ENCODE measurements around the gene MYOF.
"Not testable (repeated sequence)": the region's sequence is repeated elsewhere in the genome, so short reads cannot be mapped to it uniquely, and the experiment has no call there.

The MYOF gene

DNA sequence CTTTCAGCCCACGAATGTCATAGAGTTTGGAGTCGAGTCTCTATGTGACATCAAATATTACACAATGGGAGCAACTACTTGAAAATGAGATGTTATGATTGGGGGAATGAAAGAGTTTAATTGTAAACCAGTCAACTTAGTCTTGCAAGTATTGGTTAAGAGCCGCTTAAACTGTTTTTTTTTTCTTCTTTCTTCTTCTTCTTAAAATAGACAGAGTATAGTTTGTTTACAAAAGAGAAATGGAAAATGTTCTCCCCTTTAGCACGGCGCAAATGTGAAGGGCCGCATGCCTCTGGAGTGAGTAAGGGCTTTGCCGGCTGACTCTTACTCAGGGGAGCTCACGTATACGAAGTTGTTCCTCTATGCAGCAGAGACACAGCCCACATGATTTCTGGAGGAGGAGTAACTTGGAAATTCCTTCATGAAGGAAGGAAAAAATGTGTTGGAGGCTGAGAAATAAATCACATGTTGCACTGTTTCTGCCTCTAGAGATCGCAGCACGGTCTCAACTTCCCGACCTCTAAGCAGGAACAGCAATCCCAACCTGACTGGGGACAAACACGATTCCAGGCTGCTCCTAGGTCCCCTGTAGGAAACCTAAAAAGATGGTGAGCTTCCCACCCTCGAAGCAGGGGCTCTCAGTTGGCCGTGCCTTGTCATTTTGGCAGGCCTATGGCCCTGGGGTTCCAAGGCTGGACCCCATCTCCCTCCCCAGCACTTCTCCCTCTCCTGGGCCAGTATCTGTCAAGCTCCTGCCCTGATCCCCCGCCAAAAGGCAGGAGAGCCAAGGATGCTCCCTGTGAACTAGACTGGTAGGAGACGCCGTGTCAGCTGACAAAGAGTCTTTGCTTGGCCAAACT is 44.8 kb downstream of the MYOF start:
- no peaks in the 10 kb centered on the region for H3K36me3 ChIP-seq (ENCODE audit: control insufficient read depth, low read depth, low read length)
- H3K27me3 ChIP-seq (ENCODE audit: control insufficient read depth, insufficient read depth, low read length), result no peaks in the 10 kb centered on the region
- no peaks in the 10 kb centered on the region for H3K9me3 ChIP-seq (ENCODE audit: control insufficient read depth, low read depth, low read length)
- peak overlapping the region; percentile 52 for H3K4me3 ChIP-seq (ENCODE audit: low read length)
- H3K4me1 ChIP-seq (ENCODE audit: control insufficient read depth, low read depth, low read length), result peaks cover 51% of the 10 kb centered on the region
- peak overlapping the region; percentile 52 for H3K9ac ChIP-seq (ENCODE audit: low read length)
- H3K27ac ChIP-seq (ENCODE audit: low read length), result peak overlapping the region; percentile 70

DNA sequence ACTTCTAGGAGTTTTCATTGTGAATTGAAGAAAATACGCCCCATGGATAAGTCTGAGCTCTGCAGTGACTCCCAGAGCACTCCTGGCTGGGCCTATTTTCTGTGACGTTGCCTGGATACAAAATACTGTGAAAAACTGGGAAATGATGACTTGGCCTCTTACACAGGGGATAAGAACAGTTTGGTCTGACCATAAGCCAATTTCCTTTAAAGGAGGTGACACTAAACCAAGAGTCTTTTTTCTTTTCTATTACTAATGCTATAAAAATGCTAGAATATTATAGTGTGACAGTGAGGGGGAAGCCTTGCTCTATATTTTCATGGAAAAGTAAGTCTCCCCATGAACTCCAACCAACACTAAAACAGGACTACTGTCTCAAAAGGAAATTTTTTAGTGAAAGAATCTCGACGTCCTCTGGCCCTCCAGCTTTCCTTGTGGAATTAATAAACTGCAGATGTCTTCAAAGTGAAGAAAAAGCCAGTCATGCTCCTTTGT is 45.5 kb downstream of the MYOF start:
- H3K36me3 ChIP-seq (ENCODE audit: control insufficient read depth, low read depth, low read length), result no peaks in the 10 kb centered on the region
- peak overlapping the region; percentile 23 for H3K4me3 ChIP-seq (ENCODE audit: low read length)
- H3K4me1 ChIP-seq (ENCODE audit: control insufficient read depth, low read depth, low read length), result peaks cover 47% of the 10 kb centered on the region
- H3K27me3 ChIP-seq (ENCODE audit: control insufficient read depth, insufficient read depth, low read length), result no peaks in the 10 kb centered on the region
- H3K9me3 ChIP-seq (ENCODE audit: control insufficient read depth, low read depth, low read length), result no peaks in the 10 kb centered on the region
- peak overlapping the region; percentile 70 for H3K27ac ChIP-seq (ENCODE audit: low read length)
- H3K9ac ChIP-seq (ENCODE audit: low read length), result peak overlapping the region; percentile 52

DNA sequence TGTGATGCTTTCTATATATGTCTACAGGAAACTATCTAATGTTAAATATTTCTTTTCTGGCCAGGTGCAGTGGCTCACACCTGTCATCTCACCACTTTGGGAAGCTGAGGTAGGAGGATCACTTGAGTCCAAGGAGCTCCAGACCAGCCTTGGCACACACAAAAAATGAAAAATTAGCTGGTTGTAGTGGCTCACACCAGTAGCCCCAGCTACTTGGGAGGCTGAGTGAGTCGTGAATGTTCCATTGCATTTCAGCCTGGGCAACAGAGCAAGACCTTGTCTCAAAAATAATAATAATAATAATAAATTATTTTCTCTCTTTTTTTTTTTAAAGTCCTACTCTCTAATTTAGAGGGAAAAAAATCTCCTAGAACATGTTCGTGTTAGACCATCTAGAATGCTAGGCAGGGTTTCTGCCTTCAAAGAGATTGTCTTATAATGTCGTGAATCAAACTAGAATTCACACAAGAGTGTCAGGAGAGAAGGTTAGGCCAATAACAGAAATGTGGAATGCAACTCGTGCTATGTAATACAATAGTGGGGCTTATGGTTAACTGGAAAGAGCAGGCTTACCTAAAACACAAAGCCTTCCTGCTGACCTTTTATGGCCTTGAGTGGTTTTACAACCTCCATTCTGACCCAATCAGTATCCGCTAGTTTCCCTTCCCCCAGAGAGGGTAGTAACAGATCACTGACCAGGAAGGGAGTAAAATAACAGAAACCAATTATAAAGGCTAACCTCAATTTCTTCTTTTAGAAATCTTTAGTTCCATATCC is 46.3 kb downstream of the MYOF start:
- Histone ChIP-seq H3K36me3 (ENCODE audit: control insufficient read depth, low read depth, low read length) (no peaks in the 10 kb centered on the region), H3K27ac (ENCODE audit: low read length) (peak overlapping the region; percentile 70), H3K9ac (ENCODE audit: low read length) (peak overlapping the region; percentile 52), H3K27me3 (ENCODE audit: control insufficient read depth, insufficient read depth, low read length) (no peaks in the 10 kb centered on the region), H3K4me1 (ENCODE audit: control insufficient read depth, low read depth, low read length) (peaks cover 47% of the 10 kb centered on the region), H3K9me3 (ENCODE audit: control insufficient read depth, low read depth, low read length) (no peaks in the 10 kb centered on the region), H3K4me3 (ENCODE audit: low read length) (peak overlapping the region; percentile 23)

DNA sequence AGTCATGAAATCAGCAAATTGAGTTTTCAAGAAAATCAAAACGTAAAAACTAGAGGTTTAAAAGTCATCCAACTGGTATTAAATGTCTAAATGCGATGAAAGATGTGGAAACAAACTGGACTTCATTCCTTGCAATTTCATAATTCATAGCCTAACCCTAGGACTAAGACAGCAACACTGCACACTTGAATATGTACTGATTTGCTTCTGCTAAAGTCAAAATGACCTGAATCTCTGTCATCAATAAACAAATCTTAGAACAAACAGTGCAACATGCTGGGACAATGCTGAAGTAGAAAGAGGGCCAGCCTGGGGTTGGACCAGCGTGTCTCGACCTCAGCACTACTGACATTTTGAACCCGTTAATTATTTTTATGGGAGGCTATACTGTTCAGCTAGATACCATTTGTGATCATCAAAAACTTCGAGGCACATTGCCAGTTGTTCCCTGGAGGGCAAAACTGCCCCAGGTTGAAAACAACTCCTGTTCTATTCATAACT is 47.1 kb downstream of the MYOF start:
- H3K36me3 ChIP-seq (ENCODE audit: control insufficient read depth, low read depth, low read length), result no peaks in the 10 kb centered on the region
- no peak overlapping the region for H3K9ac ChIP-seq (ENCODE audit: low read length)

DNA sequence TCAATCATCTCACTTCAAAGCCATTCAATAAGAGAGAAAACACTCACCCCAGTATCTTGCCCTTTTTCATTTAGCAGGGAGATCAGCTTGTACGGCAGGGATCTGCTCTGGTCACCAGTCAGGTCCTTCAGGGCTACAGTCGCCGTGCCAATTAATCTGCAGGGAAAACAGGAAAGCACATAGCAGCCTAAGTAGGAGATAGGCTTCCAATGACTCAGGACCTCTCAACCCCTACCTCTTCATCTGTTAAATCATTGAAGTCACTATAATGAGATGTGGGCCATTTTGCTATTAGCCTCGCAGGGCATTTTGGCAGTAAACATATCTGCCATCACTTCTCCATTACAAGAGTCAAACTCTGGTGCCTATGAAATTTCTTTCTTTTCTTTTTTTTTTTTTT is 50.8 kb downstream of the MYOF start:
- no peak overlapping the region for H3K27ac ChIP-seq (ENCODE audit: low read length)
- H3K9me3 ChIP-seq (ENCODE audit: control insufficient read depth, low read depth, low read length), result no peaks in the 10 kb centered on the region
- peaks cover 13% of the 10 kb centered on the region for H3K4me1 ChIP-seq (ENCODE audit: control insufficient read depth, low read depth, low read length)
- no peak overlapping the region for H3K9ac ChIP-seq (ENCODE audit: low read length)
- H3K4me3 ChIP-seq (ENCODE audit: low read length), result no peak overlapping the region
- H3K27me3 ChIP-seq (ENCODE audit: control insufficient read depth, insufficient read depth, low read length), result no peaks in the 10 kb centered on the region
- H3K36me3 ChIP-seq (ENCODE audit: control insufficient read depth, low read depth, low read length), result no peaks in the 10 kb centered on the region

More for the DNA sequence above, 47.1 kb downstream of the MYOF start:
- H3K4me3 ChIP-seq (ENCODE audit: low read length), result no peak overlapping the region
- H3K9me3 ChIP-seq (ENCODE audit: control insufficient read depth, low read depth, low read length), result no peaks in the 10 kb centered on the region
- H3K27ac ChIP-seq (ENCODE audit: low read length), result no peak overlapping the region
- peaks cover 47% of the 10 kb centered on the region for H3K4me1 ChIP-seq (ENCODE audit: control insufficient read depth, low read depth, low read length)
- no peaks in the 10 kb centered on the region for H3K27me3 ChIP-seq (ENCODE audit: control insufficient read depth, insufficient read depth, low read length)

DNA sequence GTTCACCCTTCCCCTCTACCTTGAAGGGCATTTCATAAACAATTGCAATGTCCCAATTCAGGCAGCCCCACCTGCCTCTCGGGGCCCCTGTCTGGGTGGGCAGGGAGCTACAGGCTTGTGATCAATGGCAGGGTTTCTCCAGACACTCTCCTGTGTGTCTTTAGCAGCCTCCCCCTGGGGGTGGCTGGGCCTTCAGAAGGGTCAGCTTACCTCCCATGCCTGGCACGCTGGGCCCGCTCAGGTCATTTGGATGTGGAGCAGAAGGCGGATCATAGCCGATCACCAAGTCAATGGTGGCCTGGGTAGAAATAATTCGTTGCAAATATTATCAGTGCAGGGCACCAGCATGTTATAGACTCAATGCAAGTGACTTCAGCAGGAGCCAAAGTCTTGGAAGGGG is 56.3 kb downstream of the MYOF start:
- H3K9ac ChIP-seq (ENCODE audit: low read length), result no peak overlapping the region
- H3K36me3 ChIP-seq (ENCODE audit: control insufficient read depth, low read depth, low read length), result no peaks in the 10 kb centered on the region
- no peaks in the 10 kb centered on the region for H3K27me3 ChIP-seq (ENCODE audit: control insufficient read depth, insufficient read depth, low read length)
- H3K4me3 ChIP-seq (ENCODE audit: low read length), result no peak overlapping the region
- no peaks in the 10 kb centered on the region for H3K9me3 ChIP-seq (ENCODE audit: control insufficient read depth, low read depth, low read length)
- H3K27ac ChIP-seq (ENCODE audit: low read length), result no peak overlapping the region
- H3K4me1 ChIP-seq (ENCODE audit: control insufficient read depth, low read depth, low read length), result peaks cover 13% of the 10 kb centered on the region

DNA sequence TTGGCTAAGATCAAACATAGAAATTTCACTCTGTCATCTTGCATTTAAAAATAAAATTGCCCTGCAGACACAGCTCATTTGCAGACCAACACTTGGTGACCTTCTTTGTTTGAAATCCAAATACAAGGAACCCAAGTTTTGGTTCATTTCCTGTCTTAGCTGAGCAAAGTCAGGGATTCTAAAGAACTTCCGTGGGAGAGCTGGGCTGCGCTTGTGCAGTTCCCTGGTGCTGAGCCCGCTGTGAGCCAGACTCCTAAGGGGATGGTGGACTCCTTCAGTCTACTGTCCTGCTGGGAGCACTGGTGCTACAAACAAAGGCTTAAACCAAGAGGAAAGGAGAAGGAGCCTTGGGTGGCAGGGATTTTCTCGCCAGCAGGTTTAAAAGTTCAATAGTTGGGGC is 60.0 kb downstream of the MYOF start:
- H3K4me1 ChIP-seq (ENCODE audit: control insufficient read depth, low read depth, low read length), result peaks cover 26% of the 10 kb centered on the region
- H3K9me3 ChIP-seq (ENCODE audit: control insufficient read depth, low read depth, low read length), result no peaks in the 10 kb centered on the region
- no peak overlapping the region for H3K27ac ChIP-seq (ENCODE audit: low read length)
- no peak overlapping the region for H3K4me3 ChIP-seq (ENCODE audit: low read length)
- H3K36me3 ChIP-seq (ENCODE audit: control insufficient read depth, low read depth, low read length), result no peaks in the 10 kb centered on the region
- no peak overlapping the region for H3K9ac ChIP-seq (ENCODE audit: low read length)
- no peaks in the 10 kb centered on the region for H3K27me3 ChIP-seq (ENCODE audit: control insufficient read depth, insufficient read depth, low read length)

DNA sequence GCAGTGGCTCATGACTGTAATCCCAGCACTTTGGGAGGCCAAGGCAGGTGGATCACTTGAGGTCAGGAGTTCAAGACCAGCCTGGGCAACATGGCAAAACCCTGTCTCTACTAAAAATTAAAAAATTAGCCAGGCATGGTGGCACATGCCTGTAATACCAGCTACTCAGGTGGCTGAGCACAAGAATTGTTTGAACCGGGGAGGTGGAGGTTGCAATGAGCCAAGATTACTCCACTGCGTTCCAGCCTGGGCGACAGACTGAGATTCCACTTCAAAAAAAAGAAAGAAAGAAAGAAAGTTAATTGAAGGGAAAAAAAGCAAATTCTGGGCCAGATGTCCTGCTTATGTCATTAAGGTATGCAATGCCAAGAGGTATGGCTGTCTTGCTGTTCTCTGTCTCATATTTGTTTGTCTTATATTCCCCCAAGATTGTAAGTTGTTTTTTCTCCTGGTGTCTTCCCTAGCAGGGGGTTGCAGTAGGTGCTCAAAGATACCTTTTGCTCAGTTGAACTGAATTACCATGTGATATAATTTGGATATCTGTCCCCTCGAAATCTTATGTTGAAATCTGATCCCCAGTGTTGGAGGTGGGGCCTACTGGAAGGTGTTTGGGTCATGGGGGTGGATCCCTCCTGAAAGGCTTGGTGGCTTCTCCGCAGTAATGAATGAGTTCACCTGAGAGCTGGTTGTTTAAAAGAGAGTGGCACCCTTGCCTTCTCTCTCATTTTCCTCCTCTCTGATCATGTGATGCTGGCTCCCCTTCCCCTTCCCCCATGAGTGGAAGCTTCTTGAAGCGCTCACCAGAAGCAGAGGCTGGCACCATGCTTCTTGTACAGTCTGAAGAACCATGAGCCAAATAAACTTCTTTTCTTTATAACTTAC is 60.9 kb downstream of the MYOF start:
- Histone ChIP-seq H3K27me3 (ENCODE audit: control insufficient read depth, insufficient read depth, low read length) (no peaks in the 10 kb centered on the region), H3K9me3 (ENCODE audit: control insufficient read depth, low read depth, low read length) (no peaks in the 10 kb centered on the region), H3K27ac (ENCODE audit: low read length) (no peak overlapping the region), H3K9ac (ENCODE audit: low read length) (no peak overlapping the region), H3K4me3 (ENCODE audit: low read length) (no peak overlapping the region), H3K4me1 (ENCODE audit: control insufficient read depth, low read depth, low read length) (peaks cover 26% of the 10 kb centered on the region), H3K36me3 (ENCODE audit: control insufficient read depth, low read depth, low read length) (no peaks in the 10 kb centered on the region)

DNA sequence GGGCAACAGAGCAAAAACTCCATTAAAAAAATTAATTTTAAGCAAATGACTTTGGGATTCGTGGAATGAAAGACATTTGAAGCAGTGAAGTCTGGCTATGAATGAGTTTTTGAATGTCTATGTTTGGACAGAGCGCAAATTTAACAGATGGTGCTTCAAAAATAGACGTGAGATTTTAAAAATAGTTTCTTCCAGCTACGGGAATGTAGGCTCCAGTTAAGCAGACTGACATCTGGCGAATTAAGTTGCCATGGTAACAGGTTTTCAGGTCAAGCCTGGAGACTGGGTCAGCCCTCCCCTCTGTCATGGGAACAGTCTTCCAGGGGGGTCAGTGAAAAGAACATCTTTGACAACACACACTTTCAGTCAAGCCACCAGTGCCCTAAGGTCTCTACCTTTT is 62.0 kb downstream of the MYOF start:
- Histone ChIP-seq H3K36me3 (ENCODE audit: control insufficient read depth, low read depth, low read length) (no peaks in the 10 kb centered on the region), H3K27me3 (ENCODE audit: control insufficient read depth, insufficient read depth, low read length) (no peaks in the 10 kb centered on the region), H3K27ac (ENCODE audit: low read length) (no peak overlapping the region), H3K4me3 (ENCODE audit: low read length) (no peak overlapping the region), H3K4me1 (ENCODE audit: control insufficient read depth, low read depth, low read length) (peaks cover 26% of the 10 kb centered on the region), H3K9ac (ENCODE audit: low read length) (no peak overlapping the region), H3K9me3 (ENCODE audit: control insufficient read depth, low read depth, low read length) (no peaks in the 10 kb centered on the region)

DNA sequence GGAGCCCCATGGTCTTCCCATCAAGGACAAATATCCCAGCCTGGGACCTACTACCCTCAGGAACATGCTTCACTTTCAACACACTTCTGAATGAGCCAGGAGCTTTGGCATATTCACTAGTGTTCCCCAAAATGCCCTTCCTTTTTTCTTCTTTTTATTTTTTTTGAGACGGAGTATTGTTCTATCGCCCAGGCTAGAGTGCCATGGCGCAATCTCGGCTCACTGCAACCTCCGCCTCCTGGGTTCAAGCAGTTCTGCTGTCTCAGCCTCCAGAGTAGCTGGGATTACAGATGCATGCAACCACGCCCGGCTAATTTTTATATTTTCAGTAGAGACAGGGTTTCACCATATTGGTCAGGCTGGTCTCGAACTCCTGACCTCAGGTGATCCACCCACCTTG is 63.1 kb downstream of the MYOF start:
- H3K4me3 ChIP-seq (ENCODE audit: low read length); H3K27me3 ChIP-seq (ENCODE audit: control insufficient read depth, insufficient read depth, low read length); H3K36me3 ChIP-seq (ENCODE audit: control insufficient read depth, low read depth, low read length); H3K9me3 ChIP-seq (ENCODE audit: control insufficient read depth, low read depth, low read length); H3K9ac ChIP-seq (ENCODE audit: low read length); H3K27ac ChIP-seq (ENCODE audit: low read length): not testable (repeated sequence)
- H3K4me1 ChIP-seq (ENCODE audit: control insufficient read depth, low read depth, low read length), result peaks cover 26% of the 10 kb centered on the region

DNA sequence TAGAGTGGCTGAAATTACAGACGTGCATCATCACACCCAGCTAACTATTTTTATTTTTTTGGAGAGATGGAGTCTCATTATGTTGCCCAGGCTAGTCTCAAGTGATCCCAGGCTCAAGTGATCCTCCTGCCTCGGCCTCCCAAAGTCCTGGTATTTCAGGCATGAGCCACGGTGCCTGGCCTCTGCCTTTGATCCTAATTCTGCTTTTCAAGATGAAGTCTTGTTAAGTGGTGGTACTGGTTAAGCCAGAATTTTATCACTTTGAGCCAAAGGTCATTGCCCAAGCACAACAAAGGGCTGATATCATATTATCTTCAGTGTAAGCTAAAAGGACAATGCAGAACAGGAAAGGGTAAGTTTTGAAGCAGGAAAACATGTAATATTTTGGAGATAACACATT is 64.2 kb downstream of the MYOF start:
- Histone ChIP-seq H3K9me3 (ENCODE audit: control insufficient read depth, low read depth, low read length) (no peaks in the 10 kb centered on the region), H3K4me3 (ENCODE audit: low read length) (no peak overlapping the region), H3K27me3 (ENCODE audit: control insufficient read depth, insufficient read depth, low read length) (no peaks in the 10 kb centered on the region), H3K36me3 (ENCODE audit: control insufficient read depth, low read depth, low read length) (no peaks in the 10 kb centered on the region), H3K27ac (ENCODE audit: low read length) (no peak overlapping the region), H3K9ac (ENCODE audit: low read length) (no peak overlapping the region), H3K4me1 (ENCODE audit: control insufficient read depth, low read depth, low read length) (peaks cover 26% of the 10 kb centered on the region)

Measured in iPS-18a (cell line).